T-cell (primary cell): ENCODE measurements around the gene ARHGAP15. TPM values are rescaled to one million over a fixed set of nuclear protein-coding genes. Genes with fewer than 3 reads are reported as not detected.

Experiments used
- ATAC-seq, 4 experiments: fragments of 200-7000 bp in 3 of 4; fragments of 150-1000 bp in 1 of 4; cut with Tn5 transposase; replicated peaks in 1 of 4; 1 replicate in 3 of 4; 2 replicates in 1 of 4; pipeline ENCODE4 v1.10.0; 2021; ENCODE audit warnings: moderate library complexity in 3 of 4, mild to moderate bottlenecking in 2 of 4, moderate number of reproducible peaks in 1 of 4
- CTCF ChIA-PET, 2 donors: fragments of 300-600 bp; sonication (Branson Sonifier 250); formaldehyde crosslinking; loops; one replicate each; lab custom pipeline; 2022; ENCODE audit warnings: antibody characterized with exemption in 2 of 2; lab: Charles Lee
- POLR2A ChIA-PET, 2 donors: fragments of 300-600 bp; sonication (Branson Sonifier 250); formaldehyde crosslinking; loops; one replicate each; lab custom pipeline; 2022; ENCODE audit warnings: antibody characterized with exemption in 2 of 2; lab: Charles Lee
- DNase-seq, 35 experiments: peaks; one replicate each; pipeline versions ENCODE4 v3.0.0 to v3.0.0-alpha.2; 2013 to 2023
- H3K27ac ChIP-seq: one replicate; pipeline ENCODE4 v1.5.1; 2013; ENCODE audit warnings: low read length
- H3K27me3 ChIP-seq, 2 experiments: replicated peaks in 1 of 2; 1 replicate in 1 of 2; 2 replicates in 1 of 2; pipeline versions ENCODE4 v1.6.1 to v1.7.0; 2013; ENCODE audit warnings: low read length in 1 of 2, mixed read lengths in 1 of 2; ENCODE audit not compliant: control insufficient read depth in 2 of 2, insufficient read depth in 2 of 2; ENCODE audit errors: extremely low read depth in 1 of 2
- H3K36me3 ChIP-seq, 2 donors: 1 replicate in 1 of 2; 2 replicates in 1 of 2; pipeline versions ENCODE4 v1.6.1 to v1.7.0; 2013; ENCODE audit warnings: low read length in 1 of 2; ENCODE audit not compliant: control insufficient read depth in 2 of 2, insufficient read depth in 1 of 2; ENCODE audit errors: extremely low read depth in 1 of 2
- H3K4me1 ChIP-seq, 2 experiments: 1 replicate in 1 of 2; 2 replicates in 1 of 2; pipeline versions ENCODE4 v1.6.1 to v1.7.0; 2013; ENCODE audit warnings: low read length in 2 of 2, mixed read lengths in 1 of 2; ENCODE audit not compliant: insufficient read depth in 2 of 2, control insufficient read depth in 1 of 2; ENCODE audit errors: extremely low read depth in 1 of 2
- H3K4me3 ChIP-seq, 2 donors: 1 replicate in 1 of 2; 2 replicates in 1 of 2; pipeline versions ENCODE4 v1.5.1 to v1.7.0; 2013; ENCODE audit warnings: mild to moderate bottlenecking in 2 of 2, low read length in 1 of 2, moderate library complexity in 1 of 2; ENCODE audit not compliant: control insufficient read depth in 1 of 2; ENCODE audit errors: extremely low read depth in 1 of 2
- H3K9me3 ChIP-seq: 2 replicates; pipeline ENCODE4 v1.7.0; 2013
- H3K27ac Mint-ChIP-seq, 2 donors: one replicate each; pipeline ENCODE4 v1.8.0; 2020 to 2021; ENCODE audit warnings: mild to moderate bottlenecking in 2 of 2, mixed read lengths in 2 of 2
- H3K27me3 Mint-ChIP-seq, 2 donors: one replicate each; pipeline ENCODE4 v1.8.0; 2021 to 2022; ENCODE audit warnings: mixed read lengths in 2 of 2
- H3K36me3 Mint-ChIP-seq: one replicate; pipeline ENCODE4 v1.8.0; 2021; ENCODE audit warnings: mixed read lengths
- H3K4me1 Mint-ChIP-seq, 3 donors: one replicate each; pipeline ENCODE4 v1.8.0; 2020 to 2022; ENCODE audit warnings: mixed read lengths in 3 of 3, mild to moderate bottlenecking in 1 of 3
- H3K4me3 Mint-ChIP-seq, 3 donors: one replicate each; pipeline ENCODE4 v1.8.0; 2020 to 2022; ENCODE audit warnings: mild to moderate bottlenecking in 3 of 3, mixed read lengths in 3 of 3, moderate library complexity in 3 of 3
- H3K9me3 Mint-ChIP-seq, 3 donors: one replicate each; pipeline ENCODE4 v1.8.0; 2020 to 2022; ENCODE audit warnings: mixed read lengths in 3 of 3
- WGBS: methylation state at CpG from one replicate; pipeline ENCODE4 v1.1.5; 2013; ENCODE audit warnings: missing lambda C conversion rate; ENCODE audit not compliant: insufficient coverage; 5-methylcytosine and 5-hydroxymethylcytosine counted together
- total RNA-seq, 35 experiments: library from RNA in 6 of 35; stranded (reverse) in 6 of 35; fragments of 120-200 nt in 1 of 35; gene quantifications; one replicate each; pipeline versions ENCODE4 v1.2.1 to v1.2.4 and lab custom pipeline; 2013 to 2026

ARHGAP15 gene
- total RNA-seq, 5 donors from 2014 or later (not counting 1 experiment from before 2014, with no cell fraction given) = 154 to 271 (median 188) TPM

DNA sequence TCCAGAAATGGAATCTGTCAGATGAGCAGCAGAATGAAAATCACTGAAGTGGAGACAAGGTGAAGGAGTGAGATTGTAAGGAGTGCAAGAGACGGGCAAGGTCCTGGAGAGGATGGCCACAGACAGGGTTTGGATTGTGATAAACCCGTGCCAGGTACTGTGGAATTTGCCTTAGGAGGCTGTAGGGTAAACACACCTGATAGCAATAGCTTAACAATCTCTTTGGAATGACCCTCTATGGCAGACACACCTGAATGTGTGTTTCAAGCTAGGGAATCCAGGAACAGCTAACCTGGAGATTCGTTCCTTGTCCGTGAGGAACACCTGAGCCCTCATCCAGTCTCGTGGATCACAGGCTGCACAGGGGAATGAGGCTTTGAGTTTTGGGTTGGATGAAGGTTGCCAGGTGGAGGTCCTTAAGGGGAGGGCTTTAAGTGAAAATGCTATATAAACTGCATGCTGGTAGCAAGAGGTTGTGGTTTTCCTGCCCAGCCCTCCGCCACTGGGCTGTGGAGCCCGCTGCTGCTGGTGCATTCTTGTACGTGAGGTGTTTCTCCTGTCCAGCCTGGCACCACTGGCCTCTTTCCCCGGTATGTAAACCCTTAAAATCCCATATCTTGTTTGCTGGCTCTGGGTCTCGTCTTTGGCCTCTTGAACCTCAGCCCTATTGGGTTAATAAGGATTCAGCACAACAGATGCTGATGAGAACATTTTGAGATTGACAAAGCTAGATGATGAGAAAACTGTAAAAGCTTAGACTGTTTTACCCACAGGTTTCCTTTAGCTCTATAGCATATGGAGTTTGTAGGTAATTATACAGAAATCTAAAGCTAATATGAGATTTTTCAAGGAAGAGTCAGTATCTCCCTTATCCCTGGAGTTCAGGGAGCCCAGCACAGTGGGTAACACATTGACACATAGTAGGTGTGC, 117.9 kb downstream of the ARHGAP15 start:
- H3K9me3 ChIP-seq = no peaks in the 10 kb centered on the region
- peak overlapping the region in 1 of 2 donors; percentile 41 for H3K4me3 ChIP-seq
- DNase-seq (peak in 19 of 35 experiments; percentile 4 to 47 (median 22)), ATAC-seq (peak; percentile 79 to 92 (median 84))
- peaks cover 0 to 7% of the 10 kb centered on the region in 2 donors for H3K36me3 ChIP-seq
- WGBS = 67% methylated on average over 7 of the region's 10 CpGs
- Mint-ChIP-seq H3K36me3 (peaks cover 18% of the 10 kb centered on the region), H3K27ac (no peak overlapping the region), H3K27me3 (no peaks in the 10 kb centered on the region), H3K4me1 (peaks cover 23 to 38% (median 34%) of the 10 kb centered on the region in 3 donors), H3K9me3 (no peaks in the 10 kb centered on the region), H3K4me3 (no peak overlapping the region)
- CTCF ChIA-PET = interaction anchor here (0.5 to 3.1 kb wide), 15 partner anchors 10 to 136 kb away, joined by 3 to 37 read pairs (median 3); no protein-coding TSS in a partner anchor
- no peaks in the 10 kb centered on the region for H3K27me3 ChIP-seq
- peaks cover 19 to 22% of the 10 kb centered on the region in 2 experiments for H3K4me1 ChIP-seq
- POLR2A ChIA-PET = interaction anchor here in 1 of 2 donors (0.6 to 1.2 kb wide), 4 partner anchors 10 to 116 kb away, joined by 3 to 7 read pairs (median 4); no protein-coding TSS in a partner anchor
- peak overlapping the region; percentile 47 for H3K27ac ChIP-seq

DNA sequence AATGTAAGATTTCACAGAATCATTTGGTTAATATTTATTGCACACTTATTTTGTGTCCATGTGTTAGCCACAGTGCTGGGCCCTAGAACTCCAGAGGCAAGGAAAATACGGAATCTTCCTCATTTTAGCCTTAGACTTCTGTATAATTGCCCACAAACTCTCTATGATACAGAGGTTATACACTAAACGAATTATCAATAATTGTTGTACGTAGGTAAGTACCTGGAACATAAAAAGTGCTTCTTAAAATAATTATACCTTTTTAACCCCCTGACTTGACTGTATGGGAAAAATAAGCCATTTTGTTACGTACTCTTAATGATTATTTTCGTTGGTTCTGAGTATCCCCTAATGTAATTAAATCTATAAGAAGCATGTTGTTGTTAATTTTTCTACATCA, 119.4 kb downstream of the ARHGAP15 start:
- Histone ChIP-seq H3K27me3 (no peaks in the 10 kb centered on the region), H3K4me3 (peak overlapping the region in 1 of 2 donors; percentile 41), H3K4me1 (peaks cover 17 to 28% of the 10 kb centered on the region in 2 experiments), H3K27ac (no peak overlapping the region), H3K36me3 (peaks cover 0 to 7% of the 10 kb centered on the region in 2 donors), H3K9me3 (no peaks in the 10 kb centered on the region)
- H3K4me3 Mint-ChIP-seq = no peak overlapping the region
- no CpG with 5 or more reads among the region's 5 CpGs for WGBS
- DNase-seq = no peak
- H3K27me3 Mint-ChIP-seq = no peaks in the 10 kb centered on the region
- H3K9me3 Mint-ChIP-seq = no peaks in the 10 kb centered on the region
- H3K36me3 Mint-ChIP-seq = peaks cover 26% of the 10 kb centered on the region
- no peak for ATAC-seq
- H3K4me1 Mint-ChIP-seq = peaks cover 35 to 45% (median 42%) of the 10 kb centered on the region in 3 donors
- POLR2A ChIA-PET = no interaction called here
- no peak overlapping the region for H3K27ac Mint-ChIP-seq
- CTCF ChIA-PET = interaction anchor here (0.5 to 3.1 kb wide), 6 partner anchors 9 to 50 kb away, joined by 3 to 37 read pairs (median 4); no protein-coding TSS in a partner anchor

DNA sequence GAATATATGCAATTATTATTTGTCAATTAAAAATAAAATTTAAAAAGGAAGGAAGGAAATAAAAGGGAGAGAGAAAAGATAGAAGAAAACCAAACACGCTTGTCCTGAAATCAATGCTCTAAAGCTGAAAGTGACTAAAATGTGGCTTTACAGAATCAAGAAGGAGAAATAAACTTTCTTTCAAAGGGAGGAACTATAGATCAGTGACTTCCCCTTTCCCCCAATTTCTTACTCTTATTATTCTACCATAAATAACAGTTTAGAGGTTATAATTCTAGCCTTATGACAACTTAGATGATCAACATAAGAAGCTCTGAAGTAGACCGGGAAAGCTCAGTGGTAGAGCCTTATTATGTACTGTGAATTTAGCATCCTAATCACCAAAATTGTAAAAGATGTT, 122.5 kb downstream of the ARHGAP15 start:
- DNase-seq = no peak
- Mint-ChIP-seq H3K9me3 (no peaks in the 10 kb centered on the region), H3K4me3 (peak overlapping the region in 2 of 3 donors; percentile 55 to 70), H3K4me1 (peaks cover 63 to 72% (median 67%) of the 10 kb centered on the region in 3 donors), H3K27ac (peak overlapping the region; percentile 91 to 93), H3K27me3 (no peaks in the 10 kb centered on the region), H3K36me3 (peaks cover 26% of the 10 kb centered on the region)
- Histone ChIP-seq H3K4me1 (peaks cover 8 to 31% of the 10 kb centered on the region in 2 experiments), H3K36me3 (peaks cover 0 to 7% of the 10 kb centered on the region in 2 donors), H3K9me3 (no peaks in the 10 kb centered on the region), H3K27ac (peak overlapping the region; percentile 46), H3K4me3 (no peak overlapping the region), H3K27me3 (no peaks in the 10 kb centered on the region)
- CTCF ChIA-PET = interaction anchor here (0.7 to 3.0 kb wide), 9 partner anchors 8 to 91 kb away, joined by 3 to 18 read pairs (median 4); no protein-coding TSS in a partner anchor
- no CpG with 5 or more reads among the region's 2 CpGs for WGBS
- POLR2A ChIA-PET = interaction anchor here in 1 of 2 donors (0.6 kb wide), 1 partner anchor 251 kb away, joined by 3 read pairs; no protein-coding TSS in a partner anchor
- ATAC-seq = no peak

DNA sequence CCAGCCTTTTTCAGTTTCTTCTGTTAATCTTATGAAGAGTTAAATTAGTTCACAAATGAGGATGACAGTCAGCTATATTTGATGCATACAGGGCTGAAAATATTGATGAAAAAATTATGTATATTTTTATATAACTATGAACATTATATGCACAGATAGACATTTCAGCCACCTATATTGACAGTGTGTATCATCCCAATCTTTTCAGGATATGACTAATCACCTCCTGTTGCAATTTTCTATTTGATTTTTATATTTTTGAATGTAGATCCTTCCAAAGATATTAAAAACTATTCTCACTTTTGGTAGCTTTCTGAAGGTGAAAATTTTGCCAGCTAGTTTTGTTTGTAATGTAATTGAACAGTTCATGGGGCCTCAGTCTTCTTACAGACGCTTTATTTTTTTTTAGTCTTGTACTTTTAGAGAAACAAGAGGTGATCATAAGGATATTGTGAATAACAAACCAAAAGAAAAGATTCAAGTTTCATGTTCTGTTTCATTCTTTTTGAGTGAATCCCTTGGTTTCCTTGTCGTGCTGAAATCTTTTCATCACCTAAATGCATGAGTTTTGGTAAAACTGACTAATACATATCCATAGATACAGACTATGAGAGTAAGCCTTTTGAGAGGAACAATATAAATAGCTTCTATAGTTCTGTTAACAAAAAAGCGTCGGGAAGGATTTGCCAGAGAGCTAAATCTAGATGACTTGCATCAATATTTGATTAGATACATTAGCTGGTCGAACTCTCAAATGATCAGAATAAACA, 123.1 kb downstream of the ARHGAP15 start:
- H3K36me3 Mint-ChIP-seq = peaks cover 26% of the 10 kb centered on the region
- peak overlapping the region; percentile 93 to 96 for H3K27ac Mint-ChIP-seq
- DNase-seq = no peak
- WGBS = 87% methylated on average over 3 of the region's 5 CpGs
- CTCF ChIA-PET = interaction anchor here (0.5 to 3.0 kb wide), 11 partner anchors 9 to 142 kb away, joined by 3 to 18 read pairs (median 4); no protein-coding TSS in a partner anchor
- H3K27me3 Mint-ChIP-seq = no peaks in the 10 kb centered on the region
- ATAC-seq = peak in 1 of 4 experiments; percentile 26
- peak overlapping the region; percentile 57 to 76 (median 70) for H3K4me3 Mint-ChIP-seq
- Histone ChIP-seq H3K9me3 (no peaks in the 10 kb centered on the region), H3K36me3 (peaks cover 0 to 7% of the 10 kb centered on the region in 2 donors), H3K4me3 (no peak overlapping the region), H3K27me3 (no peaks in the 10 kb centered on the region), H3K27ac (peak overlapping the region; percentile 46), H3K4me1 (peaks cover 6 to 33% of the 10 kb centered on the region in 2 experiments)
- peaks cover 69 to 78% (median 73%) of the 10 kb centered on the region in 3 donors for H3K4me1 Mint-ChIP-seq
- POLR2A ChIA-PET = interaction anchor here (0.6 kb wide), 3 partner anchors 9 to 251 kb away, joined by 3 to 6 read pairs (median 3); no protein-coding TSS in a partner anchor
- H3K9me3 Mint-ChIP-seq = no peaks in the 10 kb centered on the region

DNA sequence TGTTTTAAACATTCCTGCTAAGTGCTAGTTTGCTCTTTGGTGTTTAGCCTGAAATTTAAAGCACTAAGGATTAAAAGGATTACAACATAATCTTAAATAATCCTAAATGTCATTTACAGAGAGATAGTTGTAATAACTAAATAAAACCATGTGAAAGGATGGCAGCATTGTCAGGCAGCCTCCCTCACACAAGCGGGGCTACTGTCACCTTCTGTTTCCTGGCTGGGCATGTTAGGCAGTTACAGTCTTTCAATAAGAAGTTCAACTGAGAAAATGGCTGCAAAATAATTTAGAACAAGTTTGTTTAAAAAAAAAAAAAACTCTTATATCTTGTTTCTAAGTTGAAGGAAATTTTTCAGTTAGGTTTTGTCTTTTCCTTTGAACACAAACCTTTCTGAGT, 124.9 kb downstream of the ARHGAP15 start:
- Mint-ChIP-seq H3K27ac (peak overlapping the region; percentile 92), H3K4me3 (peak overlapping the region; percentile 45 to 55 (median 47)), H3K36me3 (peaks cover 22% of the 10 kb centered on the region), H3K9me3 (no peaks in the 10 kb centered on the region), H3K4me1 (peaks cover 77 to 80% (median 78%) of the 10 kb centered on the region in 3 donors), H3K27me3 (no peaks in the 10 kb centered on the region)
- peaks cover 12 to 49% of the 10 kb centered on the region in 2 experiments for H3K4me1 ChIP-seq
- ChIA-PET CTCF (interaction anchor here in 1 of 2 donors (0.5 to 0.7 kb wide), 2 partner anchors 16 to 117 kb away, joined by 3 read pairs; no protein-coding TSS in a partner anchor), POLR2A (no interaction called here)
- WGBS = no CpG with 5 or more reads among the region's 1 CpG
- H3K27ac ChIP-seq = peak overlapping the region; percentile 72
- H3K4me3 ChIP-seq = no peak overlapping the region
- no peaks in the 10 kb centered on the region for H3K9me3 ChIP-seq
- peak in 27 of 35 experiments; percentile 11 to 65 (median 32) for DNase-seq
- H3K36me3 ChIP-seq = peaks cover 0 to 7% of the 10 kb centered on the region in 2 donors
- peak in 3 of 4 experiments; percentile 41 to 55 (median 49) for ATAC-seq
- H3K27me3 ChIP-seq = no peaks in the 10 kb centered on the region
